OCI-LY7 (cell line): ENCODE measurements around the gene IRF2BP2. TPM values are rescaled to one million over a fixed set of nuclear protein-coding genes. Genes with fewer than 3 reads are reported as not detected.

Experiments used
- BruUV-seq: library from RNA; stranded (reverse); fragments of 400-500 nt; replicated peaks from 2 replicates; lab custom pipeline; 2021; lab: Mats Ljungman, UMichigan
- CTCF ChIA-PET: fragments of 300-600 bp; sonication (Branson Sonifier 250); formaldehyde crosslinking; loops from one replicate; lab custom pipeline; 2022; ENCODE audit warnings: antibody characterized with exemption; ENCODE audit not compliant: unreplicated experiment; lab: Charles Lee
- POLR2A ChIA-PET: fragments of 300-600 bp; sonication (Branson Sonifier 250); formaldehyde crosslinking; loops from one replicate; lab custom pipeline; 2022; ENCODE audit warnings: antibody characterized with exemption; lab: Charles Lee
- DNase-seq: peaks from one replicate; pipeline ENCODE4 v3.0.0-alpha.2; 2015; ENCODE audit warnings: low spot score
- H2AFZ ChIP-seq: fragments of 200-600 bp; sonication (generic), shearing (Covaris generic); 2 replicates; pipeline ENCODE4 v1.6.1; 2014; ENCODE audit warnings: mild to moderate bottlenecking, antibody characterized with exemption, low read length, moderate library complexity
- H3K27ac ChIP-seq: fragments of 200-600 bp; sonication (generic); 2 replicates; pipeline ENCODE4 v1.5.1; 2014; ENCODE audit warnings: mixed run types, low read depth, mild to moderate bottlenecking, moderate library complexity, low read length, inconsistent platforms; ENCODE audit not compliant: poor library complexity, severe bottlenecking
- H3K36me3 ChIP-seq: fragments of 200-600 bp; sonication (generic); 2 replicates; pipeline ENCODE4 v1.6.1; 2014; ENCODE audit warnings: mild to moderate bottlenecking, antibody characterized with exemption, low read length, moderate library complexity, mixed read lengths; ENCODE audit not compliant: insufficient read depth
- H3K4me1 ChIP-seq: fragments of 200-600 bp; sonication (generic); 2 replicates; pipeline ENCODE4 v1.5.1; 2014; ENCODE audit warnings: mild to moderate bottlenecking, low read length; ENCODE audit not compliant: insufficient read depth, poor library complexity, severe bottlenecking
- H3K4me2 ChIP-seq: fragments of 200-600 bp; sonication (generic); 2 replicates; pipeline ENCODE4 v1.6.1; 2014; ENCODE audit warnings: mild to moderate bottlenecking, low read length
- H3K4me3 ChIP-seq: fragments of 200-600 bp; sonication (generic); 2 replicates; pipeline ENCODE4 v1.5.1; 2014; ENCODE audit warnings: mild to moderate bottlenecking, low read depth, low read length; ENCODE audit not compliant: poor library complexity, severe bottlenecking
- H3K79me2 ChIP-seq: fragments of 200-600 bp; sonication (generic); 2 replicates; pipeline ENCODE4 v1.6.1; 2016; ENCODE audit warnings: low read depth, mild to moderate bottlenecking, low read length, moderate library complexity, mixed read lengths; ENCODE audit not compliant: insufficient read depth
- H3K9me2 ChIP-seq: fragments of 200-600 bp; sonication (generic); 2 replicates; pipeline ENCODE4 v1.6.1; 2016; ENCODE audit warnings: mild to moderate bottlenecking, low read length, mixed read lengths; ENCODE audit not compliant: insufficient read depth
- H3K9me3 ChIP-seq: fragments of 200-600 bp; sonication (generic); 2 replicates; pipeline ENCODE4 v1.6.1; 2014; ENCODE audit warnings: mild to moderate bottlenecking, mixed run types, low read length, mixed read lengths
- H4K20me1 ChIP-seq: fragments of 200-600 bp; sonication (generic); 2 replicates; pipeline ENCODE4 v1.6.1; 2014; ENCODE audit warnings: mild to moderate bottlenecking, antibody characterized with exemption, low read length, moderate library complexity, mixed read lengths; ENCODE audit not compliant: insufficient read depth
- CTCF ChIP-seq: fragments of 200-600 bp; sonication (generic); conservative IDR thresholded peaks from 2 replicates; pipeline ENCODE4 v1.5.1; 2014; ENCODE audit warnings: mild to moderate bottlenecking, antibody characterized with exemption, low read length, moderate library complexity, mixed read lengths
- EZH2phosphoT487 ChIP-seq: fragments of 200-600 bp; sonication (generic); IDR thresholded peaks from 2 replicates; pipeline ENCODE4 v1.6.1; 2018; ENCODE audit warnings: low read depth, borderline replicate concordance, mild to moderate bottlenecking, mixed run types, antibody characterized with exemption, low read length, moderate library complexity, mixed read lengths
- intact Hi-C: fragments of 100-400 bp; cut with micrococcal nuclease; formaldehyde crosslinking; loops from one replicate; pipeline ENCODE4 v1.10.0; 2022; ENCODE audit not compliant: unreplicated experiment
- total RNA-seq, 2 experiments: library from RNA; depleted of rRNA in 1 of 2; stranded (reverse); fragments of >200 nt in 1 of 2; shearing (Covaris generic) in 1 of 2; gene quantifications; 2 replicates each; pipeline ENCODE4 v1.2.3, GENCODE V29; 2014 to 2022

Gene IRF2BP2
- total RNA-seq, 2 experiments from 2014 or later = 40.6 to 65.9 TPM

DNA sequence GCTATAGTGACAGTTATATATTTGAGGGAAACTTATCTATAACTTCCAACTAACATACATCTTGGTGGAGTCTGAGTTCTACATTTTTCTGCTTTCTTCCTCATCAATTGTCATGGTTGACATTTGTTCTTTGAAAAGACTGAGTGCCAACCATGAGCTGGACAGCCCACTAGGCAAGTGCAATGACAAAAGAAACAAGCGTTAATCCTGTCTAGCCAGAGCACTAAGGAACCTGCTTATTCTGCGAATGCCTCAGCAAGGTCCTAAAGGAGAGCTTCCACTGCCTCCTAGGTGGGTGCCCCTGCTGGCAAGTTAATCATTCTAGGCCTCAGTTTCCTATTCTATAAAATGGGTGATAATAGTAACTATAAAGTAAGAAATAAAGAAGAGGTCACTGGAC lies 44.8 kb downstream of the IRF2BP2 start:
- Histone ChIP-seq H3K27ac (no peak overlapping the region), H4K20me1 (no peaks in the 10 kb centered on the region), H3K36me3 (no peaks in the 10 kb centered on the region), H3K79me2 (no peaks in the 10 kb centered on the region), H3K4me1 (no peaks in the 10 kb centered on the region), H3K4me3 (no peak overlapping the region), H3K4me2 (no peak overlapping the region), H3K9me3 (no peaks in the 10 kb centered on the region), H2AFZ (no peak overlapping the region), H3K9me2 (no peaks in the 10 kb centered on the region)
- DNase-seq = no peak
- no TSS peak for BruUV-seq
- TF ChIP-seq CTCF (no peak), EZH2phosphoT487 (no peak)
- ChIA-PET POLR2A (interaction anchor here (0.6 to 0.7 kb wide), 2 partner anchors 30 to 277 kb away, joined by 3 read pairs; no protein-coding TSS in a partner anchor), CTCF (no interaction called here)
- intact Hi-C loops = no loop called here

DNA sequence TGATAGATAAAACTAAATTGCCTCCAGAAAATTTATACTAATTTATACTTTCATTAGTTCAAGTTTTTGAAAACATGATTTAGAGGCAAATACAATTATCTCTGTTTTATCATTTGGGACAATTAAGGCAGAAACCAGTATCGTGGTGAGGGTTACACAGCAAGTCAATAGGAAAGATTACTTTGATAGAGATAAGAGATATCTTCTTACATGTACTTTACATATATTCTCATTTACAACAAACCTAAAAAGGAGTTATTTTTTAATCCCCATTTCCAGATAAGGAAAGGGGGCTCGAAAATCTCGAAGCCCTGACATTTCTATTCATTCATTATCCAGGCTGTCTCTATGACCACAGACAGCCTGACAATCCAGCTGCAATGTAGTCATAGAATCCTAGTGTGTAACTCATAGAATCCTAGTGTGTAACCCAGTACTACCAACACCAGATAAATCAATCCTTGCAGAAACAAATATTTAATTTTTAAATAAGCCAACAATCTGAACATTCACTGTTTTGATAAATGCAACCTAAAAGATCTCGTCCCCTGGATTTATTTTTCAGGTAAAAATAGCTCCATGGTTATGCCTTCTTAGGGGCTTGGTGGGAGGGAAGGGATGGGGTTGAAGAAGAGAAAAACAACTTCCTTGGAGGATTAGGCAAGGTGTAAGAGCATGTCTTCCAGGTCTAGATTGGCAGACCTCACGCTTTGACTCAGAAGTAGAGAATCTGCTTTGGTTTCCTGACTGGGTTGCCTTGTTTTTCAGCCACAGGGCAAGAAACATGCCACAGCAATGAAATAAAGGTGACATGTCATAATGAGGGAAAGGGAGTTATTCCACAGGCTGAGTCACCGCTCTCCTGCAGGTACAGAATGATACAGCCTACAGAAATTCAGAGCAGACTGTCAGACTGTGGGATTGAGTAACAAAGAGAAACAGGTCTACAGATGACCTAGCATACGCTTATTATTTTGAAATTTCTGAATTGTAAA lies 45.6 kb downstream of the IRF2BP2 start:
- H3K4me1 ChIP-seq = no peaks in the 10 kb centered on the region
- no peak overlapping the region for H3K27ac ChIP-seq
- intact Hi-C loops = no loop called here
- no peaks in the 10 kb centered on the region for H3K79me2 ChIP-seq
- no peaks in the 10 kb centered on the region for H3K36me3 ChIP-seq
- H3K4me2 ChIP-seq = no peak overlapping the region
- no peak for DNase-seq
- BruUV-seq = no TSS peak
- no peak overlapping the region for H2AFZ ChIP-seq
- H4K20me1 ChIP-seq = no peaks in the 10 kb centered on the region
- no peak overlapping the region for H3K4me3 ChIP-seq
- ChIA-PET POLR2A (no interaction called here), CTCF (no interaction called here)
- no peaks in the 10 kb centered on the region for H3K9me3 ChIP-seq
- no peak for TF ChIP-seq CTCF
- TF ChIP-seq EZH2phosphoT487 = no peak
- no peaks in the 10 kb centered on the region for H3K9me2 ChIP-seq

- Histone ChIP-seq H3K36me3 (no peaks in the 10 kb centered on the region), H3K27ac (no peak overlapping the region), H3K9me2 (no peaks in the 10 kb centered on the region), H3K4me2 (no peak overlapping the region), H4K20me1 (no peaks in the 10 kb centered on the region), H3K4me3 (no peak overlapping the region), H3K4me1 (no peaks in the 10 kb centered on the region), H3K79me2 (no peaks in the 10 kb centered on the region), H3K9me3 (no peaks in the 10 kb centered on the region), H2AFZ (no peak overlapping the region)
- no TSS peak for BruUV-seq
- intact Hi-C loops = no loop called here
- no peak for DNase-seq
- CTCF ChIA-PET = no interaction called here
- no peak for TF ChIP-seq EZH2phosphoT487
- TF ChIP-seq CTCF = no peak
- POLR2A ChIA-PET = interaction anchor here (1.0 to 1.6 kb wide), 3 partner anchors 9 to 41 kb away, joined by 3 to 6 read pairs (median 5); no protein-coding TSS in a partner anchor
Observed at GRCh38 chr1:234562334-234562733, 47.6 kb downstream of the IRF2BP2 start.
